Measurements from ENCODE around the gene NSUN4. TPM values are rescaled to one million over a fixed set of nuclear protein-coding genes. Genes with fewer than 3 reads are reported as not detected.

Gene NSUN4
- total and polyA plus RNA-seq, 2 of the 13 experiments (the other 11 are each of a cell fraction or from before 2014, with no cell fraction given) = 21.5 to 23.5 TPM

DNA sequence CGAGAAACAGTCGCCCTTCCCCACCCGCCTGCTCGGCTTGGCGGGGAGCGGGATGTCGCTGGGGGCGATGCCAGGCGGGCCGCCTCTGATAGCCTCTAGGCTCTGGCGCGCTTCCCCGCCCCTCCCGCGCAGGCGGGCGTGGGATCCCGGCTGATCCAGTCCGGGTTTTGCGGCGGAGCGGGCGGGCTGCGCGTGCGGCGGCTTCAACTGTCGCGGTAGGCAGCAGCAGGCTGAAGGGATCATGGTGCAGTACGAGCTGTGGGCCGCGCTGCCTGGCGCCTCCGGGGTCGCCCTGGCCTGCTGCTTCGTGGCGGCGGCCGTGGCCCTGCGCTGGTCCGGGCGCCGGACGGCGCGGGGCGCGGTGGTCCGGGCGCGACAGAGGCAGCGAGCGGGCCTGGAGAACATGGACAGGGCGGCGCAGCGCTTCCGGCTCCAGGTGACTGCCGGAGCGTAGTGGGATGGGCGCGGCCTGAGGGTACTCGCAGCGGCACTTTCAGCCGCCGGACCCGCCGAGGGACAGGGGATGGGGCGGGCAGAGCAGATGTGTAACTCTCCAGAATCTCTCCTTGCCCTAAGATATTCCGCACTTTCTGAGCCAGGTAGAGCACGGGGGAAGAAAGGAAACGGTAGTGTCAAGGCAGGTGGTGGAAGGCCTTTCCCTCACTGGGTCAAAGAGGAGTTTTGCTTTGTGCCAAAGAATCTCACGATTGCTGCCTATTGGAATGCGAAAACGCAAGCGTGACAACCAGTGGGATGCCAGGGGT lies 53.7 kb downstream of the NSUN4 start, which contains the start of gene FAAH (continued):
- TF ChIP-seq ZNF496 (CRISPR knock-in tag; IDR thresholded peaks at IDR 0.05; ENCODE audit: insufficient replicate concordance) (no peak), TEAD3 (CRISPR knock-in tag; optimal IDR thresholded peaks at IDR 0.05; ENCODE audit: borderline replicate concordance) (peak; percentile 47), ZIK1 (CRISPR knock-in tag; IDR thresholded peaks at IDR 0.05; ENCODE audit: borderline replicate concordance, low read depth) (0 out of 2 replicates have a peak, but pooled peaks have one; percentile 87), NFYC (CRISPR knock-in tag; IDR thresholded peaks at IDR 0.05) (no peak), ZNF792 (CRISPR knock-in tag; IDR thresholded peaks at IDR 0.05) (peak; percentile 85; the same call in 1 of the 2 replicates), PRPF4 (IDR thresholded peaks at IDR 0.05; ENCODE audit: low read depth, low read length, poor library complexity, severe bottlenecking) (no peak), ZNF547 (CRISPR knock-in tag; IDR thresholded peaks at IDR 0.05) (peak; percentile 89), NBN (conservative IDR thresholded peaks at IDR 0.05) (no peak), NR3C1 (CRISPR knock-in tag; IDR thresholded peaks at IDR 0.05) (no peak), CAMTA2 (CRISPR knock-in tag; IDR thresholded peaks at IDR 0.05; ENCODE audit: borderline replicate concordance) (no peak), ZBTB21 (CRISPR knock-in tag; IDR thresholded peaks at IDR 0.05) (no peak), NFATC3 (CRISPR knock-in tag; IDR thresholded peaks at IDR 0.05) (peak; percentile 81; the same call in 1 of the 2 replicates)
- TF ChIP-seq, protein P1, sequence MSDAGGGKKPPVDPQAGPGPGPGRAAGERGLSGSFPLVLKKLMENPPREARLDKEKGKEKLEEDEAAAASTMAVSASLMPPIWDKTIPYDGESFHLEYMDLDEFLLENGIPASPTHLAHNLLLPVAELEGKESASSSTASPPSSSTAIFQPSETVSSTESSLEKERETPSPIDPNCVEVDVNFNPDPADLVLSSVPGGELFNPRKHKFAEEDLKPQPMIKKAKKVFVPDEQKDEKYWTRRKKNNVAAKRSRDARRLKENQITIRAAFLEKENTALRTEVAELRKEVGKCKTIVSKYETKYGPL (CRISPR knock-in tag; IDR thresholded peaks at IDR 0.05) = peak; percentile 74
- TF ChIP-seq, protein P2, sequence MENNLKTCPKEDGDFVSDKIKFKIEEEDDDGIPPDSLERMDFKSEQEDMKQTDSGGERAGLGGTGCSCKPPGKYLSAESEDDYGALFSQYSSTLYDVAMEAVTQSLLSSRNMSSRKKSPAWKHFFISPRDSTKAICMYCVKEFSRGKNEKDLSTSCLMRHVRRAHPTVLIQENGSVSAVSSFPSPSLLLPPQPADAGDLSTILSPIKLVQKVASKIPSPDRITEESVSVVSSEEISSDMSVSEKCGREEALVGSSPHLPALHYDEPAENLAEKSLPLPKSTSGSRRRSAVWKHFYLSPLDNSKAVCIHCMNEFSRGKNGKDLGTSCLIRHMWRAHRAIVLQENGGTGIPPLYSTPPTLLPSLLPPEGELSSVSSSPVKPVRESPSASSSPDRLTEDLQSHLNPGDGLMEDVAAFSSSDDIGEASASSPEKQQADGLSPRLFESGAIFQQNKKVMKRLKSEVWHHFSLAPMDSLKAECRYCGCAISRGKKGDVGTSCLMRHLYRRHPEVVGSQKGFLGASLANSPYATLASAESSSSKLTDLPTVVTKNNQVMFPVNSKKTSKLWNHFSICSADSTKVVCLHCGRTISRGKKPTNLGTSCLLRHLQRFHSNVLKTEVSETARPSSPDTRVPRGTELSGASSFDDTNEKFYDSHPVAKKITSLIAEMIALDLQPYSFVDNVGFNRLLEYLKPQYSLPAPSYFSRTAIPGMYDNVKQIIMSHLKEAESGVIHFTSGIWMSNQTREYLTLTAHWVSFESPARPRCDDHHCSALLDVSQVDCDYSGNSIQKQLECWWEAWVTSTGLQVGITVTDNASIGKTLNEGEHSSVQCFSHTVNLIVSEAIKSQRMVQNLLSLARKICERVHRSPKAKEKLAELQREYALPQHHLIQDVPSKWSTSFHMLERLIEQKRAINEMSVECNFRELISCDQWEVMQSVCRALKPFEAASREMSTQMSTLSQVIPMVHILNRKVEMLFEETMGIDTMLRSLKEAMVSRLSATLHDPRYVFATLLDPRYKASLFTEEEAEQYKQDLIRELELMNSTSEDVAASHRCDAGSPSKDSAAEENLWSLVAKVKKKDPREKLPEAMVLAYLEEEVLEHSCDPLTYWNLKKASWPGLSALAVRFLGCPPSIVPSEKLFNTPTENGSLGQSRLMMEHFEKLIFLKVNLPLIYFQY (CRISPR knock-in tag; IDR thresholded peaks at IDR 0.05; ENCODE audit: borderline replicate concordance) = peak; percentile 66; the same call in 1 of the 2 replicates
- TF ChIP-seq, protein P3, sequence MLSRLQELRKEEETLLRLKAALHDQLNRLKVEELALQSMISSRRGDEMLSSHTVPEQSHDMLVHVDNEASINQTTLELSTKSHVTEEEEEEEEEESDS (CRISPR knock-in tag; IDR thresholded peaks at IDR 0.05; ENCODE audit: borderline replicate concordance) = peak; percentile 50; the same call in 1 of the 2 replicates
- TF ChIP-seq, protein P4, sequence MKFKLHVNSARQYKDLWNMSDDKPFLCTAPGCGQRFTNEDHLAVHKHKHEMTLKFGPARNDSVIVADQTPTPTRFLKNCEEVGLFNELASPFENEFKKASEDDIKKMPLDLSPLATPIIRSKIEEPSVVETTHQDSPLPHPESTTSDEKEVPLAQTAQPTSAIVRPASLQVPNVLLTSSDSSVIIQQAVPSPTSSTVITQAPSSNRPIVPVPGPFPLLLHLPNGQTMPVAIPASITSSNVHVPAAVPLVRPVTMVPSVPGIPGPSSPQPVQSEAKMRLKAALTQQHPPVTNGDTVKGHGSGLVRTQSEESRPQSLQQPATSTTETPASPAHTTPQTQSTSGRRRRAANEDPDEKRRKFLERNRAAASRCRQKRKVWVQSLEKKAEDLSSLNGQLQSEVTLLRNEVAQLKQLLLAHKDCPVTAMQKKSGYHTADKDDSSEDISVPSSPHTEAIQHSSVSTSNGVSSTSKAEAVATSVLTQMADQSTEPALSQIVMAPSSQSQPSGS (CRISPR knock-in tag; IDR thresholded peaks at IDR 0.05) = 0 out of 2 replicates have a peak, but pooled peaks have one; percentile 18
- TF ChIP-seq, protein P5, sequence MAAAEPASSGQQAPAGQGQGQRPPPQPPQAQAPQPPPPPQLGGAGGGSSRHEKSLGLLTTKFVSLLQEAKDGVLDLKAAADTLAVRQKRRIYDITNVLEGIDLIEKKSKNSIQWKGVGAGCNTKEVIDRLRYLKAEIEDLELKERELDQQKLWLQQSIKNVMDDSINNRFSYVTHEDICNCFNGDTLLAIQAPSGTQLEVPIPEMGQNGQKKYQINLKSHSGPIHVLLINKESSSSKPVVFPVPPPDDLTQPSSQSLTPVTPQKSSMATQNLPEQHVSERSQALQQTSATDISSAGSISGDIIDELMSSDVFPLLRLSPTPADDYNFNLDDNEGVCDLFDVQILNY (CRISPR knock-in tag; conservative IDR thresholded peaks at IDR 0.05) = peak; percentile 89
- TF ChIP-seq, protein P6, sequence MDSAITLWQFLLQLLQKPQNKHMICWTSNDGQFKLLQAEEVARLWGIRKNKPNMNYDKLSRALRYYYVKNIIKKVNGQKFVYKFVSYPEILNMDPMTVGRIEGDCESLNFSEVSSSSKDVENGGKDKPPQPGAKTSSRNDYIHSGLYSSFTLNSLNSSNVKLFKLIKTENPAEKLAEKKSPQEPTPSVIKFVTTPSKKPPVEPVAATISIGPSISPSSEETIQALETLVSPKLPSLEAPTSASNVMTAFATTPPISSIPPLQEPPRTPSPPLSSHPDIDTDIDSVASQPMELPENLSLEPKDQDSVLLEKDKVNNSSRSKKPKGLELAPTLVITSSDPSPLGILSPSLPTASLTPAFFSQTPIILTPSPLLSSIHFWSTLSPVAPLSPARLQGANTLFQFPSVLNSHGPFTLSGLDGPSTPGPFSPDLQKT (CRISPR knock-in tag; IDR thresholded peaks at IDR 0.05; ENCODE audit: borderline replicate concordance) = peak; percentile 76; the same call in 1 of the 2 replicates
- TF ChIP-seq, protein P7, sequence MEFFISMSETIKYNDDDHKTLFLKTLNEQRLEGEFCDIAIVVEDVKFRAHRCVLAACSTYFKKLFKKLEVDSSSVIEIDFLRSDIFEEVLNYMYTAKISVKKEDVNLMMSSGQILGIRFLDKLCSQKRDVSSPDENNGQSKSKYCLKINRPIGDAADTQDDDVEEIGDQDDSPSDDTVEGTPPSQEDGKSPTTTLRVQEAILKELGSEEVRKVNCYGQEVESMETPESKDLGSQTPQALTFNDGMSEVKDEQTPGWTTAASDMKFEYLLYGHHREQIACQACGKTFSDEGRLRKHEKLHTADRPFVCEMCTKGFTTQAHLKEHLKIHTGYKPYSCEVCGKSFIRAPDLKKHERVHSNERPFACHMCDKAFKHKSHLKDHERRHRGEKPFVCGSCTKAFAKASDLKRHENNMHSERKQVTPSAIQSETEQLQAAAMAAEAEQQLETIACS (CRISPR knock-in tag; IDR thresholded peaks at IDR 0.05) = no peak; the same call in 1 of the 2 replicates

All from HepG2 (cell line).